CD4-positive, alpha-beta T cell treated with Interleukin-6 at 100 ng/mL for 8 hours (primary cell): ENCODE results near the gene TPP2.

ENCODE experiments used
- DNase-seq: peaks from one replicate; pipeline ENCODE4 v3.0.0-alpha.2; 2020; ENCODE audit warnings: mixed read lengths, low spot score

The TPP2 gene

DNA sequence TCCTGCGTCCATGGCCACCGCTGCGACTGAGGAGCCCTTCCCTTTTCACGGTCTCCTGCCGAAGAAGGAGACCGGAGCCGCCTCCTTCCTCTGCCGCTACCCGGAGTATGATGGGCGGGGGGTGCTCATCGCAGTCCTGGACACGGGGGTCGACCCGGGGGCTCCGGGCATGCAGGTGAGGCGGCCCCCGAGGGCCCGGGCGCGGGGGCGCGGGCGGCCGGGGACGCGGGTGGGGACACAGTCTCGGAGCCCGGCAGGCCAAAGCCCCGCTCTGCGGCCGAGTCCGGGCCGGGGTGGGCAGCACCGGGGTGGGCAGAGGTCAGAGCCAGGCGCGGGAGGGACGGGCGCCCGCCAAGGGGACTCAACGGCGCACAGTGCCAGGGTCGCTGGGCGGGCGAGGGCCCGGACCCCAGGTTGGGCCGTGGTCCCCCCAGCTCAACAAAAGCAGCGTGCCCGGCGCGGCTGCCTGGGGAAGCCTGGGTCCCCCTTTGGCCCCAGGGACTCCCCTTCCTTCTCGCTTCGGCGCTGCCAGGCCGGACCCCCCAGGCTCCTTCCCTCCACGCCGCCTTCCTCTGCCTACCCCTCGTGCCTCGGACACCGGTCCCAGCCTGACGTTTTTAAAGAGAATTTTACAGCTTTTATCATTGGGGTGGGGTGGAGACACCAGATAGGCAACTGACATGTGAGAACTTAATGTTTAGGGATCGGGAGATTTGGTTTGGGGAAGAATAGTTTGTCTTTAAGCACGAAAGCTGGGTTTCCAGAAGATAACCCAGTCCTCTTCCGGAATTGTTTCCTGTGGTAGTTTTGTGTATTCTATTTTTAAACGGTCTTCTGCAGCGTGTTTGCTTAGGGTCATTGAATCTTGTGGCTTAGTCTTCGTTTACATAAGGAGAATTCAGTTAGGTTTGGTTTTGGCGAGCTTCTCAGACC, 509 bp downstream of the TPP2 start:
- DNase-seq = no peak

DNA sequence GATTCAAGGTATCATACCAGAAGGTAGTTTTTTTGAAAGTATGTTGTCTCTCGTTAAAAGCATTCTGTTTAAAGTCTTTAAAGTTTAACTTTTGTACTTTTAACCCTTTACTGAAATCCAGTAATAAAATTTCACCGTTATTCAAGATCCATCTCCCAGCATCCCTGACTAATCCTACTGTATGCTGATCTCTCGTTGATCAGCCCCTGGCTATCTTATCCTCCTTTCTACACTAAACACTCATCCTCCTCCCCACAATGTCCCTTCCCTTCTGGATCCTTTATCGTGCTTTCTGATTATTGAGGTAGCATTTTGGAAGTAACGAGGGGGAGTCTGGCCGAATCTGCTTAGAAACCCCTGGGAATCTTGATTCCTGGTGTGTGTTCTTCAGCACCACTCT, 1.3 kb downstream of the TPP2 start:
- DNase-seq = no peak

- peak; percentile 19 for DNase-seq
Observed at GRCh38 chr13:102599426-102600012, 2.7 kb downstream of the TPP2 start.

GRCh38 chr13:102606537-102607309, 9.9 kb downstream of the TPP2 start:
- no peak for DNase-seq

- DNase-seq = no peak
Observed at GRCh38 chr13:102608974-102609373, 12.2 kb downstream of the TPP2 start.

DNA sequence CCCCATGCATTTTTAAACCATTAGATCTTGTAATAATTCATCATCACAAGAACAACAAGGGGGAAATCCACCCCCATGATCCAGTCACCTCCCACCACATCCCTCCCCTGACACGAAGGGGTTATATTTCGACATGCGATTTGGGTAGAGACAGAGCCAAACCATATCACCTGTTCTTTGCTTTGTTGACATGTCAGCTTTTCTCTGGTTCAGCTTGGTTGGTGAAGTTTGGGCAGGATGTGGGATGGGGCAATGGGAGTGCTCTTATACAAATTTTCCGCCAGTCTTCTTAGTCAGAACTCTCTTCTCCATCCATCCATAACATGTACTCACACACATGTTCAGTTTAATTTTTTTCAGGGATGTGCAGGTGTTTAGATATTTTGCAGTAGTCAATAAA, 12.9 kb downstream of the TPP2 start:
- no peak for DNase-seq

DNA sequence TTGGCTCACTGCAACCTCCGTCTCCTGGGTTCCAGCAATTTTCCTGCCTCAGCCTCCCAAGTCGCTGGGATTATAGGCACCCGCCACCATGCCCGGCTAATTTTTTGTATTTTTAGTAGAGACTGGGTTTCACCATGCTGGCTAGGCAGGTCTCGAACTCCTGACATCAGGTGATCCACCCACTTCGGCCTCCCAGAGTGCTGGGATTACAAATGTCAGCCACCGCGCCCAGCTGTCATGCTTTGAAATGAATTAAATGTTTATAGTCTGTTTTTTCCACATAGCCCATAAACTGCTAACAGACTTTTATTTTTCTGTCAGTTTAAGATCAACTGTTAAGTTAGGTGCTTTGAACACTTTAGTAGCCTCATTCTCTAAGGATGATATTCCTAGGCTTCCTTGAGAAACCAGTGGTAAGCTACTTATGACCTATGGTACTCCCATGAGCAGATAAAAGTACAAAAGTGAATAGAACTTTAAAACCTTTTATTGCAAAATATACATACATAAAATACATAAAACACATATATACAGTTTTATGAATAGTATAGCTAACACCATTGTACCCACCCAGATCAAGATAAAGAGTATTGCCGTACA, 13.6 kb downstream of the TPP2 start:
- DNase-seq = no peak

- DNase-seq = no peak
Observed at GRCh38 chr13:102617697-102618350, 21.0 kb downstream of the TPP2 start.

- DNase-seq = no peak
Observed at GRCh38 chr13:102620516-102620915, 23.7 kb downstream of the TPP2 start.

GRCh38 chr13:102626928-102627327, 30.1 kb downstream of the TPP2 start:
- DNase-seq = no peak

DNA sequence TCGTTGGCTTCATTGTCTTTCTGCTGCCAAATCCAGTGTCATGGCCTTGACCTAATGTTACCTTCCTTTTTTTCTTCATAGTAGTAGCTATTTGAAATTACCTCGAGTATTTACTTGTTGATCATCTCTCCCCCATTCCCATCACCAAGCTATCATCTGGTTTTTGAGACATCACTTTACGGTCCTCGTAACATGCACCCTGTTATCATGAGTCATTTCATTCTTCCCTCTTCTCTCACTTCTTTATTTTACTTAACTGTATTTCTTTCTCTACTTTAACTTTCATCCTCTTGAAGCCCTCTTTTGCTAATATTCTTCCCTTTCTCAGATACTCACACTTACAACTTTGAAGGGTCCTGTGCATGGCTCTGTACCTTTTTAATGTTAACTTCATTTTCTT, 31.8 kb downstream of the TPP2 start:
- DNase-seq = no peak

DNA sequence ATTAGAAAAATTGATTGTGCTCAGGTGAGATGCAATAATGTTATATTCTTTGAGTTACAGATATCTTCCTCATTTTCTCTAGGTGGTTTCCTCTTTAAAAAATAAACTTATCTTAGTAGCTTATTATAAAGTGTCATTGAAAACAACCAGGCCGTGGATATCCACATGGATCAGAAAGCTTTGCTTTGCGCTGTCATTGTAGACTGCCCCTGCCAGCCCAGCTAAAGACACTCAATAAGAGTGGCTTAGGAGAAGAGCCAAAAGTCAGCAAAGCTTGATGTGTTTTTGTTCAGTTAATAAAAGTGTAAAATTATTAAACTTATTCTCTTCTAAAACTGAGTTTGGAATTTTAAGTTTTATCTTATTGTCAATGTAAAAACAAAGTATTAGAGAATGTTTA, 34.4 kb downstream of the TPP2 start:
- no peak for DNase-seq

- no peak for DNase-seq
Observed at GRCh38 chr13:102638741-102639140, 42.0 kb downstream of the TPP2 start.

- no peak for DNase-seq
Observed at GRCh38 chr13:102642029-102642428, 45.2 kb downstream of the TPP2 start.

DNA sequence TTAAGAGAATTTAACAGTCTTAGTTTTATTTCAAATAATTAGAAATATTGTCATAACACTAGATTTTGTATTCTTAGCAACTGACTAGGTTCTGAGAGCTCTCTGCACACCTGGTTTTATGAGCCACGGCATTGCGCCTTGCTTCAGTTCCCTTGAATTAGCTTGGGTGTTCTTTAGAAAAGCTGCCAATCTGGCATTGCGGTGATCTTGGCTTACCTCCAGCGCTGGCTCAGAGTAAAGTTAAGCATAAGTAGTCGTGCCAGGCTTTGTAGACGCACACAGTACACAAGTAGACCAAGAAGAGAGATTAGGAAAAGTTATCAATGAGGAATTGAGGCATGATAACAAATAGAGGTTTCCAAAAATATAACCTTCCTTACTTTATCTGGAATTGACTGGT, 45.7 kb downstream of the TPP2 start:
- DNase-seq = no peak

- no peak for DNase-seq
Observed at GRCh38 chr13:102643656-102644055, 46.9 kb downstream of the TPP2 start.

GRCh38 chr13:102645701-102646100, 48.9 kb downstream of the TPP2 start:
- no peak for DNase-seq

DNA sequence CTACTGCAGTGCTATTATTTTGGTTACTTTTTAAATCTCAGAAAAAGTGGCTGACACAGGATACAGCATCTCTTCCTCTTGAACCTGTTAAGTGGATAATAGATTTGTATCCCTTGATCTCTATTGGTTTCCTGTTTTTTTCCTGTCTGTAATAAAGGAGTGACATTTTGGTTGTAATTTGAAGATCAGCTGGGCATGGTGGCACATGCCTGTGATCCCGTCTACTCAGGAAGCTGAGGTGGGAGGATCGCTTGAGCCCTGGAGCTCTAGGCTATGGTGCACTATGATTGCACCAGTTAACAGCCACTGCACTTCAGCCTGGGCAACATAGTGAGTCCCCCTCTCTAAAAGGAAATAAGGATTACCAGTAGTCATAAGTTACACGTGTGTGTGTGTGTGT, 51.3 kb downstream of the TPP2 start:
- no peak for DNase-seq

GRCh38 chr13:102650444-102650843, 53.7 kb downstream of the TPP2 start:
- no peak for DNase-seq

- no peak for DNase-seq
Observed at GRCh38 chr13:102651392-102651791, 54.6 kb downstream of the TPP2 start.

GRCh38 chr13:102651892-102652291, 55.1 kb downstream of the TPP2 start:
- no peak for DNase-seq

DNA sequence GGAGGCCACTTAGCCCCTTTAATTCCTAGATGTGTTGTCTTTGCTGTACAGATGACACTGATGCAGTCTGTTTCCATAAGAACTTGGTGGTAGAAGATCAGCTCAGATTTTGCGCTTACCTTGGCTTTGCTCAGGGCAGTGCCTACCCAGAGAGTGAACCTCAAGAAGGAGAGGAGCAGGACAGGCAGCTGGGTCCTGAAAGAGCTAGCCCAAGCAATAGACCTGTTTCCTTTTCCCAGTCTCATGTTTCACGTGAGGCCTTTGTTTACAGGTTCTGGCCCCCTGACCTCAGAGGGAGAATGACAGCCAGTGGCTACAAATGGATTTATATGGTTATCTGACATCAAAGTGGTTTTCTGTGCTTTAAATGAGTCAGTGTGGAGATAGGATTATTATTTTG, 58.0 kb downstream of the TPP2 start:
- no peak for DNase-seq
